HG03342 (cell line): ENCODE data around the gene THAP2.

Source experiments
- ATAC-seq: cut with Tn5 transposase; IDR thresholded peaks from one replicate; pipeline ENCODE4 v1.9.1; 2021; ENCODE audit warnings: mild to moderate bottlenecking, moderate library complexity; ENCODE audit not compliant: unreplicated experiment

Gene THAP2

GRCh38 chr12:71663561-71664410 is at the start of gene THAP2, which contains the start of gene ZFC3H1:
Gene THAP2, plus strand, starts transcription at chr12:71664301. Its CDS starts 209 bp downstream, at chr12:71664510.
Gene ZFC3H1, minus strand, starts transcription at chr12:71663848. Its CDS starts 238 bp downstream, at chr12:71663610.
- peak; percentile 88 for ATAC-seq

- ATAC-seq, result no peak
These were observed 42.2 kb upstream of the THAP2 start for GRCh38 chr12:71621938-71622337.

- ATAC-seq, result no peak
These were observed 38.6 kb upstream of the THAP2 start for GRCh38 chr12:71625476-71625875.

- ATAC-seq, result peak; percentile 67
These were observed 38.0 kb upstream of the THAP2 start for GRCh38 chr12:71626098-71626497.

- ATAC-seq, result no peak
These were observed 37.3 kb upstream of the THAP2 start for GRCh38 chr12:71626768-71627167.

GRCh38 chr12:71627438-71628002 is 36.6 kb upstream of the THAP2 start:
- no peak for ATAC-seq

GRCh38 chr12:71636704-71637115 is 27.4 kb upstream of the THAP2 start:
- ATAC-seq, result peak; percentile 64

- no peak for ATAC-seq
These were observed 25.6 kb upstream of the THAP2 start for GRCh38 chr12:71638499-71638898.

DNA sequence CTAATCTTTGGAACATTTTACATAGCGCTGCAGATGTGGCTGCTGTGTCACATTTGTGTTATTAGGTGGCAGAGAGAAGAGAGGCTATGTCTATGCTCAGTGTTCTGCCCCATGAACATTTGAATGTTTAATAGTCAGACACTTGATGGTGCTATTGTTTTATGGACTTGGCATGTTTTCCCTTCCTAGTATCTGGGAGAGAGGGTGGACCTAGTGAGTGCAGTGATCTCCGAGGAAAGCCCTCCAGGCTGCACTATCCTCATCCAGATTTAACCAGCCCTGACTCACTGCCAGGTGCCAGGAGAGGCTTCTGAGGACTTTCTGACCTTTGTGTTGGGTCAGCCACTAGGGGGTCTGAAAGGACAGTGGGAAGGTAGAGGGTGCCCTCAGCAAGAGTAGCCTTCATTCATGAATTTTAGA is 24.8 kb upstream of the THAP2 start:
- no peak for ATAC-seq

- ATAC-seq, result no peak
These were observed 23.8 kb upstream of the THAP2 start for GRCh38 chr12:71640316-71640715.

DNA sequence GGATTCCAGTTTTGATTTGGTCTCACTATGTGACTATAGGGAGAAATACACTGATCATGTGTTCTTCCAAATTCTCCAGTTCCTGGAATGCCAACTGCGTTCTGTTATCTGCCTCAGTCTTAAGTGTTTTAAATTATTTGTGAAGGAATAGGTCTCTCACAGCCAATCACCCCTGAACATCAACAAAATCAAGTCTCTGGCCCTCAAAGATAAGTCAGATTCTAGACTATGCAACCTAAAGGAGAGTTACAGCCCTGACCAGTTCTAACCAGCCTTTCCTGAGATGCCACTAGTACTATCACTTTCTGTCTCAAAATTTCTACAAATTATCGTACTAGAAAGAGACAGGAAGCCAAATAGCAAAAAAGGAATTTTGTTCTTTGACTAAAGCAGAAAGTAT is 22.7 kb upstream of the THAP2 start:
- no peak for ATAC-seq

DNA sequence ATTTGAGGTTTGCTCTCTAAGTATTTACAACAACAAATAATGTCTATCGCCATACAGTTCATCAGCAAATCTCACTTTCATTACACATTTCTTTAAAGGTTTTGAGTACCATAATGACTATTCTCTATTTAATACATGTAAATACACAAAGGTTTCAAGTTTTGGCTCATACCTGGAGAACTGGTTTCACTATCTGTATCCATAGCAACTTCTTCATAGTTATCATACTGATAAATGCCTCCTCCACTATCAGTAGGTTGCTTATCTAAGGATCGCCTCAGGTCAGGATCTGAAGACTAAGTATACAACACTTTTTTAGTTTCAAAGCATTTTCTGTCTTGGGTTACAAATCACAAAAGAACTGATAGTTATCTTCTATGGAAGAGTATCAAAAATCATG is 21.8 kb upstream of the THAP2 start:
- ATAC-seq, result peak; percentile 63

DNA sequence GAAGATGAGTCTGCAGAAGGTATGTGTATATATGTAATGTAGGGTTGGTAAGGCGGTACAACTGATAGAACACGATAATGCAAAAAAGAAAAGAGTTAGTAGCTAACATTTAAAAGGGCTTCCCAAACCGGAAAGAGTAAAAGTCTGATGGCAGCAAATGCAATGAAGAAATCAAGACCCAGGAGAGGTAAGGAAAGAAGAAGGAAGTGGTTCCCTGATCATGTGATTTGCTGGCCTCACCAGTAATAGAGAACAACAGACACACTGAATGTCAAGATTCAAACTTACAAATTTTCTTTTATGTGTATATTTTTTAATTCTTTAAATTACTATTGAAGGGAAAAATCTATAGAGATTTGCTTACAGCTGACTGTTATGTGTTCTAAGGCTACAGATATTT is 18.8 kb upstream of the THAP2 start:
- no peak for ATAC-seq

DNA sequence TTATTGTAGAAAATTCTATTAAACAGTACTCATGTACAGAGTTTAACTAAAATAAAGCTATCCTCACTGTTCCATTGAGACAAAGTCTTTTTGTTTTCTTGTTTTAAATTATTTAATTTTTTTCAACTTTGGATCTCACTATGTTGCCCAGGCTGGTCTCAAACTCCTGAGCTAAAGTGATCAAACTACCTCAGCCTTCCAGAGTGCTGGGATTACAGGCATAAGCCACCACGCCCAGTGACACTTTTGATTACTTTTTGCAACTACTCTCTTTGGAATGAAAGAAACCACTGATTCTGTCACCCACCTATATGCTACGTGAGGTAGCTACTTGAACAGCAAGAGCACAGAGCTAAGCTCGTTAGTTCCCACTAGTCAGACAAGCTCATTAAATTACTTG is 17.6 kb upstream of the THAP2 start:
- ATAC-seq, result no peak

GRCh38 chr12:71648537-71648936 is 15.6 kb upstream of the THAP2 start:
- no peak for ATAC-seq

DNA sequence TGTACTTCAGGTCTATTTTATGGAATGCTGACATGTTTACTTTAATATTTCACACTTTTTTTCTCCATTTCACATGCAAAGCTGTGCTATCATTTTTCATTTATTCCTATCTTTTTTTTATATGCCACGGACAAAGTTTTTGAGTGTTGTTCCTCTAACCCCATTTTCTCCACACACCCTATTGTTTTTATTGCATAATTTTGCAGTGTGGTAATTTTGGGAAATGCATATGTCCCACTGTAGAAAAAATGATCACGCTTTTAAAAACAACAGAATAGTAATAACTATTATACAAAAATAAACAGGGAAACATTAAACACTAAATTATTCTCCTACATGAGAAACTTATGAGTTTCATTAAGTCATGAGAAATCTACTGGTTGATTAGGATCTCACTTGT is 14.7 kb upstream of the THAP2 start:
- no peak for ATAC-seq

- no peak for ATAC-seq
These were observed 11.4 kb upstream of the THAP2 start for GRCh38 chr12:71652656-71653055.

DNA sequence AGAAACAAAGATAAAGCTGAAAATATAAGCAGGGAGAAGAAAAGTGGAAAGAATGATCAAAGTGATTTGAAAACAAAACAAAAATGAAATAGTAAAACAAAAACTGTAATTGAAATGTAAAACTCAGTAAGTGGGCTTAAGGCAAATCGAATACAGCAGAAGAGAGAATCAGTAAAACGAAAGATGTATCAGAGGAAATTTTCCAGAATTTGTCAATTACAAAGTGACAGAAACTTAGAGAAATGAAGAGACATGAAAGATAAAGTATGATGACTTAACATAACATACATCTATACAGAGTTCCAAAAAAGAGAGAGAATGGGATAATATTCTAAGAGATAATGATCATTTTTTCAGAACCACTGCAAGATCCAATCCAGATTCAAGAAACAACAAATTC is 11.0 kb upstream of the THAP2 start:
- ATAC-seq, result no peak

DNA sequence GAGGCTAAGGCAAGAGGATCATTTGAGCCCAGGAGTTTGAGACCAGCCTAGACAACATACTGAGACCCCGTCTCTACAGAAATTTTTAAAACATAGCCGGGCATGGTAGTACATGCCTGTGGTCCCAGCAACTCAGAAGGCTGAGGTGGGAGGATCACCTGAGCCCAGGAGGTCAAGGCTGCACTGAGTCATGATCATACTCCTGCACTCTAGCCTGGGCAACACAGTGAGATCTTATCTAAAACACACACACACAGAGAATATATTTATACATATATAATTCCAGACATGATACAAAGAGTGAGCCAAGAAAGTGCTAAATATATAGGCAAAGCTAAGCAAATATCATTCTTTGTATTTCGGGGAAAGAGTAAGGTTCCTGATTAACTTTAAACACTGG is 9.9 kb upstream of the THAP2 start:
- no peak for ATAC-seq

GRCh38 chr12:71655495-71655894 is 8.6 kb upstream of the THAP2 start:
- ATAC-seq, result no peak

- no peak for ATAC-seq
These were observed 8.2 kb upstream of the THAP2 start for GRCh38 chr12:71655907-71656306.

DNA sequence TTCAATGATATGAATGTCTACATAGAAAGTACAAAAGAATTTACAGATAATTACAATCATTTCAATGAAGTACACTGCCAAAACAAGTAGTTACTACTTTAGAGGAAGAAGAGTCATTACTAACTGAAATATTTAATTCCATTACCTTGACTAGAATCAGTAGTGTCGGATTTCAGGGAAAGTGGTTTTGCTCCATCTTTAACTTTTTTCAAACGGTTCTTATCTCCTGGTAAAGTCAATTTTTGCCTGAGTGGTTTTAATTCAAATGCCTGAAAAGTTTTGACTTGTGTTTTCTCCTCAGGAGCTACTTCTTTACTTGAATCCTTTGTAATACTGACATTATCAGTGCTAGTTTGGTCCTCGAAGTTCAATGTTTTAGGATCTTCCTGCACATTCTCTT is 7.4 kb upstream of the THAP2 start:
- no peak for ATAC-seq
